ENCODE data around the gene DOCK10. TPM values are rescaled to one million over a fixed set of nuclear protein-coding genes. Genes with fewer than 3 reads are reported as not detected.

The DOCK10 gene
- total and polyA plus RNA-seq, 7 donors: 3.0 to 11.4 (median 5.4) TPM

DNA sequence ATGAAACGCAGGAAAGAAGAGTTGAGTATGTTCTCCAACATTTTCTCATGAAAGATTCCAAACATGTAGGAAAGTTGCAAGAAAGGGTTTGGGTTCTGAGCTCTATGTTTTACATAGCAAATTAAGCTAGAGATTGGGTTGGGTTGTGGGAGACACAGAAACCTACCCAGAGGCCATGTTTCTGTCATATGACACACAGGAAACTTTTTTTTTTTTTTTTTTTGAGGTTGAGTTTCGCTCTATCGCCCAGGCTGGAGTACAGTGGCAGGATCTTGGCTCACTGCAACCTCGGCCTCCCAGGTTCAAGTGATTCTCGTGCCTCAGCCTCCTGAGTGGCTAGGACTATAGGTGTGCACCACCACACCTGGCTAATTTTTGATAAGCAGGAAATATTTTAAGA lies 57.6 kb downstream of the DOCK10 start:
- Histone ChIP-seq H3K4me1 (peaks cover 0 to 18% (median 15%) of the 10 kb centered on the region in 4 donors), H3K27ac (peak overlapping the region in 2 of 4 donors; percentile 46 to 52), H3K4me3 (no peak overlapping the region), H3K9me3 (no peaks in the 10 kb centered on the region), H3K36me3 (no peaks in the 10 kb centered on the region), H3K27me3 (no peaks in the 10 kb centered on the region)
- WGBS, 2 donors: 78 to 90% methylated on average over 5 of the region's 5 CpGs
- intact Hi-C loops (cut with DNase I): no loop called here
- no peak for DNase-seq
- TF ChIP-seq POLR2A (IDR thresholded peaks at IDR 0.05) (no peak), POLR2AphosphoS5 (IDR thresholded peaks at IDR 0.05) (no peak), EP300 (IDR thresholded peaks at IDR 0.05) (no peak)
- TF ChIP-seq, protein P1, sequence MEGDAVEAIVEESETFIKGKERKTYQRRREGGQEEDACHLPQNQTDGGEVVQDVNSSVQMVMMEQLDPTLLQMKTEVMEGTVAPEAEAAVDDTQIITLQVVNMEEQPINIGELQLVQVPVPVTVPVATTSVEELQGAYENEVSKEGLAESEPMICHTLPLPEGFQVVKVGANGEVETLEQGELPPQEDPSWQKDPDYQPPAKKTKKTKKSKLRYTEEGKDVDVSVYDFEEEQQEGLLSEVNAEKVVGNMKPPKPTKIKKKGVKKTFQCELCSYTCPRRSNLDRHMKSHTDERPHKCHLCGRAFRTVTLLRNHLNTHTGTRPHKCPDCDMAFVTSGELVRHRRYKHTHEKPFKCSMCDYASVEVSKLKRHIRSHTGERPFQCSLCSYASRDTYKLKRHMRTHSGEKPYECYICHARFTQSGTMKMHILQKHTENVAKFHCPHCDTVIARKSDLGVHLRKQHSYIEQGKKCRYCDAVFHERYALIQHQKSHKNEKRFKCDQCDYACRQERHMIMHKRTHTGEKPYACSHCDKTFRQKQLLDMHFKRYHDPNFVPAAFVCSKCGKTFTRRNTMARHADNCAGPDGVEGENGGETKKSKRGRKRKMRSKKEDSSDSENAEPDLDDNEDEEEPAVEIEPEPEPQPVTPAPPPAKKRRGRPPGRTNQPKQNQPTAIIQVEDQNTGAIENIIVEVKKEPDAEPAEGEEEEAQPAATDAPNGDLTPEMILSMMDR (IDR thresholded peaks at IDR 0.05): no peak

DNA sequence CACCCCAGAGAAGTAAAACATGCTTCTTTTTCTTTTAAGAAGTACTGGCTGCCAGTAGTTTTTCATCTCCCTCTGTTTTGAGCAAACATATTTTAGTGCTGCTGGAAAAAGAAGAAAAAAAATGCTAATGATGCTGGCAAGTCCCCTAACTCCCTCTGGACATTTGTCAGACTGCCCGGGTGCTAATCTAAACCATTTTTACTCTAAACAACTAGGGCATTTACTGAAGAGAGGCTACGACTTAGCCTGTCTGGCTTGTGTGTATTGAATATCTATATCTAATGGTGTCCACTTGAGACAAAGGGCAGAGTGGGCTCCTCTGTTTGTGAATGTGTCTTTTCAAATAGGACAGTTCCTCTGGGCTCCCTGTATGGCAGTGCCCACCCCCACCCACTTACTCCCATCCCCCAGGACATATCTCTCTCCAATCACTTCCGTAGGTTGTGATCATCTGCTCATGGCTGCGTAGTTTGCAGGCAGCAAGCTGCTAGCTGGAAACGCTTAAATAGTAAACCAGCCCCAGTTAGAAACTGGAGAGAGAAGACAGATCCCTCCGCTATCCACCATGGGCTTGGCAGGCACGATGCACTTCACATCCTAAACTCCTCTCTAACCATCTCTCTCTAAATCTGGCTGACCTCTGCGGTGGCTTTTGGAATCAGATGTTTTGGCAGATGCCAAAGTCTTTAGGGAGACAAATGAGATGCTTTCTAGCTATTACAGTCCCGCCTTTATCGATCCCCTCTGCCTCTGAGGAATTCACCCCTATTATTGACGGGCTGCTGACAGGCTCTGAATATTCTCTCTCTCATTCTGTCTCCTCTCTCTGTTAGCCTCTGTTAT lies 58.3 kb downstream of the DOCK10 start:
- H3K27ac ChIP-seq: peak overlapping the region in 3 of 4 donors; percentile 47 to 52 (median 50)
- no peaks in the 10 kb centered on the region for H3K9me3 ChIP-seq
- H3K4me3 ChIP-seq: peak overlapping the region; percentile 2 to 29 (median 22)
- TF ChIP-seq POLR2A (IDR thresholded peaks at IDR 0.05) (no peak), EP300 (IDR thresholded peaks at IDR 0.05) (no peak), POLR2AphosphoS5 (IDR thresholded peaks at IDR 0.05) (no peak)
- TF ChIP-seq, protein P1 (IDR thresholded peaks at IDR 0.05): no peak
- no peaks in the 10 kb centered on the region for H3K36me3 ChIP-seq
- WGBS, 2 donors: 70 to 77% methylated on average over 11 of the region's 11 CpGs
- intact Hi-C loops (cut with DNase I): no loop called here
- H3K4me1 ChIP-seq: peaks cover 0 to 18% (median 15%) of the 10 kb centered on the region in 4 donors
- no peaks in the 10 kb centered on the region for H3K27me3 ChIP-seq
- DNase-seq: no peak

DNA sequence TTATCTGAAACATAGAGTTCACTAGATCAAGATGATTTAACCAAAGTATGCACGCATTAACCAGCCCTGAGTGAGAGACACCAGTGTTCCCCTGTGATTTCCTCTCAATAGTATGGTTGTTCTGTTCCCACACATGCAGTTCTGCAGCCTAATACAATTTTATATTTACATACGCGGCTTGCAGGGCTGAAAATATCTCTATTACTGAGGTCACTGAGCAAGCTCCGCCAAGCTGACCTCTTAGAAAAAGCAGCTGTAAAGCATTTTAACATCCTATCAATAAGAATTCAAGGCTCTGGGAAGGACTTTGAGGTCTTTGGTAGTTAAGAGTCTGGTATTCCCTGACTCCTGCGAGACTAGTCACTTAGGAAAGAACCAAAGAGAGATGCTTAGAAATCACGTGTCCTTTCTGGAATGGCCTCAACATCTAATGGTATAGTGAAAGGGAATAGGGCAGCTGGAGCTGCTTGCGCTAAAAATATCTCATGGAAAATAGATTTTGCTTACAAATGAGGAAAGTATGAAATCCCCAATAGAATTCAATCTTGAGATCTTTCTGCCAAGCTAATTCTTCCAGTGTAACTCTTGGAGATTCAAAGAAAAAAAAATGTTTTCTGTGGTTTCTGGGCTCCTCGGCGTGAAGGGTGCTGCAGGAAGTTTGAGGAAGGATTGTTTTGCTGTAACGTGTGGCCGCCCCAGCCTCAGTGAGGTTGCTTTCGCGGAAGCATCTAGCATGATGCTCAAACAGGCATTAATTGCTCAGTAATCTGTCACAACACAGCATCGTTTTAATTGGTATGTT lies 59.2 kb downstream of the DOCK10 start:
- peak overlapping the region in 3 of 4 donors; percentile 16 to 29 (median 28) for H3K4me3 ChIP-seq
- H3K27ac ChIP-seq: peak overlapping the region in 3 of 4 donors; percentile 47 to 52 (median 50)
- intact Hi-C loops (cut with DNase I): no loop called here
- TF ChIP-seq POLR2A (IDR thresholded peaks at IDR 0.05) (no peak), EP300 (IDR thresholded peaks at IDR 0.05) (no peak), POLR2AphosphoS5 (IDR thresholded peaks at IDR 0.05) (no peak)
- TF ChIP-seq, protein P1 (IDR thresholded peaks at IDR 0.05): no peak
- no peaks in the 10 kb centered on the region for H3K36me3 ChIP-seq
- no peaks in the 10 kb centered on the region for H3K9me3 ChIP-seq
- no peaks in the 10 kb centered on the region for H3K27me3 ChIP-seq
- no peak for DNase-seq
- peaks cover 0 to 18% (median 15%) of the 10 kb centered on the region in 4 donors for H3K4me1 ChIP-seq
- WGBS, 2 donors: 42 to 75% methylated on average over 14 of the region's 14 CpGs

DNA sequence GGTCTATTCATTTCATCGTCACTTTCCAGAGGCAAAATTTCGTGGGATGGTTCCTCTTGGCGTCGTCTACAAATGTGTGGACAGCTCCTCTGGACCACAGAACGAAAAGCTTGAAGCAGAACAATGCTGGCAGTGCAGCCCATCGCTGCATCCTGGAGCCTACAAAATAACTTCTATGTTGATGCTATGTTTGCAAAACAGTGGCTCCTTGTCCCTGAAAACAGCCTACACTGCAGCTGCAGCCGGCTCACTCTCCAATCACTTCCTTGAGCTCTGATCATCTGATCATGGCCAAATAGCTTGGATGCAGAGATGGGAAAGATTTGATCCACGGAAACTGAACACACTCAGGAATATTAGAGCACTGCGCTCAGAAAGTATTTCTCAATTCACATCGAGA lies 60.0 kb downstream of the DOCK10 start:
- peak overlapping the region in 3 of 4 donors; percentile 47 to 52 (median 50) for H3K27ac ChIP-seq
- H3K4me3 ChIP-seq: peak overlapping the region in 1 of 4 donors; percentile 28
- H3K4me1 ChIP-seq: peaks cover 0 to 18% (median 15%) of the 10 kb centered on the region in 4 donors
- no peak for TF ChIP-seq POLR2AphosphoS5 (IDR thresholded peaks at IDR 0.05)
- TF ChIP-seq, protein P1 (IDR thresholded peaks at IDR 0.05): no peak
- H3K36me3 ChIP-seq: no peaks in the 10 kb centered on the region
- WGBS, 2 donors: 80 to 86% methylated on average over 10 of the region's 10 CpGs
- intact Hi-C loops (cut with DNase I): no loop called here
- no peaks in the 10 kb centered on the region for H3K27me3 ChIP-seq
- no peaks in the 10 kb centered on the region for H3K9me3 ChIP-seq
- no peak for DNase-seq

All from sigmoid colon (tissue), 7 donors.